ENCODE results near the gene TMEM45A.

- TF ChIP-seq, protein P1, sequence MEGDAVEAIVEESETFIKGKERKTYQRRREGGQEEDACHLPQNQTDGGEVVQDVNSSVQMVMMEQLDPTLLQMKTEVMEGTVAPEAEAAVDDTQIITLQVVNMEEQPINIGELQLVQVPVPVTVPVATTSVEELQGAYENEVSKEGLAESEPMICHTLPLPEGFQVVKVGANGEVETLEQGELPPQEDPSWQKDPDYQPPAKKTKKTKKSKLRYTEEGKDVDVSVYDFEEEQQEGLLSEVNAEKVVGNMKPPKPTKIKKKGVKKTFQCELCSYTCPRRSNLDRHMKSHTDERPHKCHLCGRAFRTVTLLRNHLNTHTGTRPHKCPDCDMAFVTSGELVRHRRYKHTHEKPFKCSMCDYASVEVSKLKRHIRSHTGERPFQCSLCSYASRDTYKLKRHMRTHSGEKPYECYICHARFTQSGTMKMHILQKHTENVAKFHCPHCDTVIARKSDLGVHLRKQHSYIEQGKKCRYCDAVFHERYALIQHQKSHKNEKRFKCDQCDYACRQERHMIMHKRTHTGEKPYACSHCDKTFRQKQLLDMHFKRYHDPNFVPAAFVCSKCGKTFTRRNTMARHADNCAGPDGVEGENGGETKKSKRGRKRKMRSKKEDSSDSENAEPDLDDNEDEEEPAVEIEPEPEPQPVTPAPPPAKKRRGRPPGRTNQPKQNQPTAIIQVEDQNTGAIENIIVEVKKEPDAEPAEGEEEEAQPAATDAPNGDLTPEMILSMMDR (IDR thresholded peaks at IDR 0.05 in 4 of 5, conservative IDR thresholded peaks at IDR 0.05 in 1 of 5): no peak
- no peak for TF ChIP-seq POLR2A (IDR thresholded peaks at IDR 0.05)
Measured at GRCh38 chr3:100561459-100562158, 69.2 kb downstream of the TMEM45A start.
